HG03442 (cell line): ENCODE results near the gene CGB2.
A peak's percentile ranks its signal among the peaks of the same experiment; 100 is the strongest.
"Not testable (repeated sequence)": the region's sequence is repeated elsewhere in the genome, so short reads cannot be mapped to it uniquely, and the experiment has no call there.

Experiments used
- ATAC-seq: cut with Tn5 transposase; IDR thresholded peaks from one replicate; pipeline ENCODE4 v1.9.1; 2021; ENCODE audit warnings: mild to moderate bottlenecking, moderate library complexity; ENCODE audit not compliant: unreplicated experiment

Gene CGB2

DNA sequence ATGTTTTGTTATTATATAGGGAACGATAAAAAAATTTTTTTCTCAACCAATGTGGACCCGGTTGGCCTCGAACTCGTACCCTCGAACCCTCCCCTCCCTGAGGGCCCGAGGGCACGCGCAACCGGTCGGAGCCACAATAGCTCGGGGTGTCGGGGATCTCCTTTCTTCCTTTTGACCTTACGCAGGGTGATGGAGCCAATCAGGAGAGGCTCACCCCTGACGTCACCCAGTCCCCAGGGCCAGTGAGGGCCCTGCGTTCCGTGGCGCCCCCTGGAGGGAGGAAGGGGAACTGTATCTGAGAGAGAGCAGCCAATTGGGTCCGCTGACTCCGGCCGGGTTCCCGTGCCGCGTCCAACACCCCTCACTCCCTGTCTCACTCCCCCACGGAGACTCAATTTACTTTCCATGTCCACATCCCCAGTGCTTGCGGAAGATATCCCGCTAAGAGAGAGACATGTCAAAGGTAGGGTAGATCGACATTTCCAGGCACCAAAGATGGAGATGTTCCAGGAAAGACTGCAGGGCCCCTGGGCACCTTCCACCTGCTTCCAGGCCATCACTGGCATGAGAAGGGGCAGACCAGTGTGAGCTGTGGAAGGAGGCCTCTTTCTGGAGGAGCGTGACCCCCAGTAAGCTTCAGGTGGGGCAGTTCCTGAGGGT, at the start of gene CGB2:
Gene CGB2 (plus strand): TSS at position 249 of the 660 bp plus-strand sequence. CDS start 206 bp downstream, at position 455.
- ATAC-seq, result not testable (repeated sequence)

DNA sequence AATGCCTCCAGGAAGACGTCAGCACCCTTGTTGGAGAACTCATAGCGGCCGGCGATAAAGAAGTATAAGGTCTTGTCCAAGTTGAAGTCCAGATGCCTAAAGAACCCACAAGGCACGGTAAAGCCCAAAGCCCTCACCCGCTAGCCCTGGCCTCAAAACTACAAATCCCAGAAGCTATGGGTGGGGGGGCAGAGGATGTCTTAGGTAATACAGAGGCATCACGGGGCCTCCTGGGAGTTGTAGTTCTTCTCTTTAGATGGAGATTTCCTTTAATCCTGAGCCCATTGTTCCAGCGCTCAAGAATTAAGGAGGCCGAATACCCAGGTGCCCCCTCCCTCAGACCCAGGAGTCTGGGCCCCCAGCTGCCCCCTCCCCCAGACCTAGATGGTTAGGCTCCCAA, 49.4 kb upstream of the CGB2 start:
- ATAC-seq, result no peak

GRCh38 chr19:48985711-48986110, 46.0 kb upstream of the CGB2 start:
- no peak for ATAC-seq

DNA sequence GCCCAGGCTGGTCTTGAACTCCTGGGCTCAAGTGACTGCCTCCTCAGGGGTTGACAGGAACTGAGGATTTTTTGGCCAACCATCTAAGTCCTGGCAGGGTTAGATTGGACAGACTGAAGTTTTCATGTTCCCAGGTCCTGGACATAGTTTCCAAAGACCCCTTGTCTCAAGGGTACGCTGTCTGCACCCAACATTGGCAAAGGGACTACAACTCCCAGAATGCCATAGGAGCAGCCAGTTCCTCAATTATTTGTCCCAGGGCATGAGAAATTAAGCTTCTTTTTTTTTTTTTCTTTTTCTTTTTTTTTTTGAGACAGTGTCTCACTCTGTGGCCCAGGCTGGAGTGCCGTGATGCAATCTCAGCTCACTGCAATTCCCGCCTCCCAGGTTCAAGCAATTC, 45.5 kb upstream of the CGB2 start:
- ATAC-seq, result no peak

GRCh38 chr19:48987323-48987722, 44.4 kb upstream of the CGB2 start:
- ATAC-seq, result no peak

DNA sequence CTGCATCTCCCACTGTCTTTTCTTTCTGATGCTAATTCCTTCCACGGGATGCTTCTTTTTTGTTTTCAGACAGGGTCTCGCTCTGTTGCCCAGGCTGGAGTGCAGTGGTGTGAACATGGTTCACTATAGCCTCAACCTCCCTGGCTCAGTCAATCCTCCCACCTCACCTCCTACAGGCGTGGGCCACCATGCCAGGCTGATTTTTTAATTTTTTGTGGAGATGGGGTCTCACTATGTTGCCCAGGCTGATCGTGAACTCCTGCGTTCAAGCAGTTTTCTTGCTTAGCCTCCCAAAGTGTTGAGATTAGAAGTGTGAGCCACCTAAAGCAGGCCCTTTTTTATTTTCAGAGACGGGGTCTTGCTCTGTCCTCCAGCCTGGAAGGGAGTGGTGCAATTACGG, 43.4 kb upstream of the CGB2 start:
- ATAC-seq, result no peak

DNA sequence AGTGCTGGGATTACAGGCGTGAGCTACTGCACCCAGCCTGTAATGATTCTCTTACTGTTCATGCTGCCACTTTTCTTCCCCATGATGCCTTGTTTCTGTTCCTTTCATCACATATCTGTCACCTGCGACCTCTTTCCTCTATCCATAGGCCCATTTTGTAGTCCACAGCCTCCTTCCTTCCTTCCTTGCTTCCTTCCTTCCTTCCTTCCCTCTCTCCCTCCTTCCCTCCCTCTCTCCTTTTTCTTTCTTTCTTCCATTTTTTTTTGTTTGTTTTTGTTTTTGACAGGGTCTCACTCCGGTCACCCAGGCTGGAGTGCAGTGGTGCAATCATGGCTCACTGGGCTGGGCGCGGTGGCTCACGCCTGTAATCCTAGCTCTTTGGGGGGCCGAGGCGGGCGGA, 42.8 kb upstream of the CGB2 start:
- no peak for ATAC-seq

GRCh38 chr19:48989701-48990291, 41.9 kb upstream of the CGB2 start:
- no peak for ATAC-seq

DNA sequence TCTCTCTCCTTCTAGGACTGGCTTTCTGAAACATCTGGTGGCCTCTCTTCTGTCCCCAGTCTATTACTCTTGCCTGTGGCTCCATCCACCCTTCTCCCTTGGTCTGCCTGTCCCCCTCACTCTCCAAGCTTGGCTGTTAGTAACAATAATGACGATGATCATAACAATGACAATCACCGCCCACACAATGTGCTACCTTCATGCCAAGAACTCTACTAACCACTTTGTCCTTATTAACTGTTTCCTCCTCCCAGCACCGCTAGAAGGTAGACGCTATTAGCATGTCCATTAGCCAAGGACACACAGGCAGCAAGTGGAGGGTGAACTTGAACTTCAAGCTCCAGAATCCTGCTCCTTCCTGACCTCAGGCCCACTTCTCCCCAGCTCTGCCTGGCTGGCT, 41.3 kb upstream of the CGB2 start:
- no peak for ATAC-seq

GRCh38 chr19:48991011-48991609, 40.6 kb upstream of the CGB2 start:
- no peak for ATAC-seq

DNA sequence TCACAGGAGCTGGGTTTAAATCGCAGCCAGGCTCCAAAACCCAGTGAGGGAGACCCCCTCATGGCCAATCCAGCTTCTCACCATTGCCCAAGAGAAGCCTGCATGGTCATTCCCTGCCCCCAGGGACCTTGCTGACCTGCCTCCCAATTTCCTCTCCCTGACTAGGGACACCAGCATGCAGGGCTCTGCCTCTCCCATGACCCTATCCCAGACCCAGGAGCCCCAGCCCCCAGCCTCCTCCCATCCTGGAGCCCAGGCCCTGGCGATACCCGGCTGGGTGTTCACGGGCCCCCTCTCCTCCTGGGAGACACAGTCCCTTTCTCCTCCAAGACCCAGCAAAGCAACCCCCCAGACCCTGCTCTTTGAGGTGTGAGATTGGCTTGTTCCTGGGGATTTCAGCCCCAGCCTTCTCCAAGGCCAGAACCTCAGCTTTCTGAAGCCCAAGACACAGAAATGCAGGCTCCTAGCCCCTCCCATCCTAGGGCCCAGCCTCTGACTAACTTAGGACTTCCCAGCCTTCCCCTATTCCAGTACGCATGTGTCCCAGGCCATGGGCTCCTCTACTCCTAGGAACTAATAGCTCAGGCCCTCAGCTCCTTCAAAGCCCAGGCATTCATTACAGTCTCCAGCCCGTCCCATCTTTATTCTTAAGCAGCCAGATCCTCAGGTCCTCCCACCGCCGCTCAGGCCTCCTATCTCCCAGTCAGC, 39.7 kb upstream of the CGB2 start:
- ATAC-seq, result no peak

DNA sequence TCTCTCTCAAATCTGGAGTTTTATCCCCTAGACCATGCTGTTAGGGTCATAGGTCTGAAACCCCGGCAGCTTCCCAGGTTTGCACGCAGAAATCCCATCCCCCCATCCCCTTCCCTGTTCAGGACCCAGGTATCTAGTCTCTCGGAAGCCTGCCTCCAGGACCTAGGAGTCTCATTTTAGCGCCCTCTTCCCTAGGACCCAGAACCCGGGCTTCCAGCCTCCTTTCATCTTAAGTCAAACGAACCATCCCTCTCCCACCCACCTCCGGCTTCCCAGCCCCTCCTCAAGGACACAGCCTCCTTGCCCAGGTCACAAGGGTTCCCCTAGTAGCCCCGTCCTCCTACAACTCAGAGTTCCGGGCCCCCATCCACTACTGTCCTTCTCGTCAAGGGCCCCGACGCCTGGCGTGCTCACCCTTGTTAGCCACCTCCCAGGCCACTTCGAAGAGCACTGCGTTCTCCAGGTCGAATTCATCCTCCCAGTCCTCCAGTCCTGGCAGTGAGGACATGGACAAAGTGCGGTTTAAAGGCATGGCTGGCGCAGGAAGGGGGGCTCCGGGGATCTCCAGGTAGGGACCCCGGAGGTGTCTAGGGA, 39.0 kb upstream of the CGB2 start:
- no peak for ATAC-seq

DNA sequence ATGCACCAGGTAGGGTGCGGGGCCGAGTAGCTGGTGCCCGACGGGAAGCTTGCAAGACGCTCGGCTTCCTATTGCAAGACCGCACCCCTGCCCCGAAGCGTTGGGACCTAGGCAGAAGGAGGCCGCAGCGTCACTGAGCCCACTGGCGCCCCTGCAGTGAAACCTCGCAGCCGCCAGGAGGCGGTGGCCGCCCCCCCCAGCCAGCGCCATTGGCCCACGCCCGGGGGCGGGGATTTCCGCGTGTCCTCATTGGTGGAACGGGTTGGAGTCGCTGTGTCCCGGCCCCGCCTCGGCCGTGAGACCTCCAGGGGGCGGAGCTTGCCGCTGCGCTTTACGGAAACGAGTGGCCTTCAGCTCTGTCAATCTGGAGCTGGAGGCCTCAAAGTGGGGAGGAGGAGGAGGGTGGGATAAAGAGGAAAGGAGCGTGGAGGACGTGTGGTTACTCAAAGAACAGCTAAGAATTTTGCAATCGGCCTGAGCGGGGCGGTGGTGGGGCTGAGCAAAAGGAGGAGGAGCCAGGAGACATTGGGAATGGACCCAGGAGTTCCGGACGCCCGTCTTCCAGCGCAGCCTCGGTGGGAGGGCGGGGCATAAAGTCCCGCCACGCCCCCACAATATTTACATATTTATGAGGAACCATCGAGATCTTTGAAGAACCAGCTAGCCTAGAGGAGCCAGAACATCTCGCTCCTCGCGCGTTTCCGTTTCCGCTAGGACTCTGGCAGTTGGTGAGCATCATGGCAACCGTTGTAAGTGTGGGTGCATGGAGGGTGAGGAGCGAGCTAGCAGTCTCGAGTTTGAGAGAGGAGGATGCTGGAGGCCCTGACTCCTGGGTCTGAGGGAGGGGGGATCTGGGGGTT, 38.3 kb upstream of the CGB2 start, which contains the start of the genes GYS1 and RUVBL2:
Gene GYS1 (minus strand): TSS at position 135 of the 860 bp plus-strand sequence. CDS start 197 bp downstream, outside the sequence.
Gene RUVBL2 (plus strand): TSS at position 713 of the 860 bp plus-strand sequence. CDS start 25 bp downstream, at position 738.
- ATAC-seq, result peak; percentile 87

DNA sequence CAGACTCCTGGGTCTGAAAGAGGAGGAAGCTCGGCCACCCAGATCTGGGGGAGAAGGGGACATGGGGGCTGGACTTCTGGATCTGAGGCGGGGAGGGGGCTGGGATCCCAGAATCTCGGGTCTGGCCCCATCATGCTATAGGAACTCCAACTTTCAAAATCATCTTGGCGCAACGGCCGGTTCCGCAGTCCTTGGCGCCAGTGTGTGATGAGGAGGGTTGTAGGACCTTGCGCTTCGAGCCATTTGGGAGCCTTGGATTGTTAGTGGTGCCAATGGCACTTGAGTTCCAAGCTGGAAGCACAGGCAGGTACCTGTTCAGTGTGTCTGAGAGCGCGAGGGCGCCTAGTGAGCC, 37.7 kb upstream of the CGB2 start:
- no peak for ATAC-seq

GRCh38 chr19:48997972-48998371, 33.7 kb upstream of the CGB2 start:
- no peak for ATAC-seq

DNA sequence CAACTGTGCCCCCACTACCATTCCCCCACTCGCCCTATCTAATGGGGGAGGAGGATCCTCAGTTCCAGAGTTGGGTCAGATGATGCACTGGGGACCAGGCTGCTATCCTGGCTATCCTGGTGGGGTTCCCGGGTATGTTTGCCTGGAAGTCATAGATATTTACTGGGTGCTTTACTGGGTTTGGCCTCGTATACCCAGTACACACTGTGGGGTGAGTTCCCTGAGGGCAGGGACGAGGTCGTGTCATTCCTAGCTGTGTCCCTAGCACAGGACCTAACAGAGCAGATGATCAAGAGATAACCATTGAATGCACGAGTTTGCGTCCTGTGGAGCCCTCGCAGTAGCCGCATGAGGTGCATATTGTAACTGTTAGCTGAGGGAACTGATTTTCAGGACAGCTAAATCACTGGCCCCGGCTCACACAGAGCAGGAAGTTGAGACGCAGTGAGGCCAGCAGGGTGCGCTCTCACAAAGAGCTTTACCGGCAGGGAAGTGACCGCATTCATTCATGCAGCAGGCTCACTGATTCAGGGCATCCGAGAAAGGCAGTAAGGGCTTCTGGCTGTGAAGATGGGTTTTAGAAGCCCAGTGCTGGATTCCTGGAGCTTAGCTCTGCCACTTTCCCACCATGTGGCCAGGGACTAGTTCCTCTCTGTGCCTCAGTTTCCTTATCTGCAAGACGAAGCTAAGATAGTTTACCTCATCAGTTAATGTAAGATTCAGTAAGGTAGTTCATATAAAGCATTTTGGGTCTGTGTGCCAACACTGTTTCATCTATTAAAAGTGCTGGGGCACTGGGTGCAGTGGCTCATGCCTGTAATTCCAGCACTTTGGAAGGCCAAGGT, 32.0 kb upstream of the CGB2 start:
- ATAC-seq, result no peak

DNA sequence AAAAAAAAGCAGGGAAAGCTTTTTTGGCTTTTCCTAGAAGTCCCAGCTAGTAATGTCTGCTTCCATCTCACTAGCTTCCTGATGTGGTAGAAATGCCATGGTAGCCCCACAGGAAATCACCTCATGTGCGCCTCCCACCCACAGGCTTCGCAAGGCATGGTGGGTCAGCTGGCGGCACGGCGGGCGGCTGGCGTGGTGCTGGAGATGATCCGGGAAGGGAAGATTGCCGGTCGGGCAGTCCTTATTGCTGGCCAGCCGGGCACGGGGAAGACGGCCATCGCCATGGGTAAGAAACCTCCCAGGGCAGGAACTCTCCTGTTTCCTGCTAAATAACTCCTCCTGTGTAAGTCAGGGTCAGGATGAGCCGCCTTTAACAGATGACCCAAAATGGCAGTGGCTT, 27.6 kb upstream of the CGB2 start:
- no peak for ATAC-seq

- no peak for ATAC-seq
These were observed 26.6 kb upstream of the CGB2 start for GRCh38 chr19:49004964-49005614.

GRCh38 chr19:49006905-49007304, 24.8 kb upstream of the CGB2 start:
- ATAC-seq, result no peak
